ENCODE data around the gene RPTOR.
A peak's percentile ranks its signal among the peaks of the same experiment; 100 is the strongest.

RPTOR gene

DNA sequence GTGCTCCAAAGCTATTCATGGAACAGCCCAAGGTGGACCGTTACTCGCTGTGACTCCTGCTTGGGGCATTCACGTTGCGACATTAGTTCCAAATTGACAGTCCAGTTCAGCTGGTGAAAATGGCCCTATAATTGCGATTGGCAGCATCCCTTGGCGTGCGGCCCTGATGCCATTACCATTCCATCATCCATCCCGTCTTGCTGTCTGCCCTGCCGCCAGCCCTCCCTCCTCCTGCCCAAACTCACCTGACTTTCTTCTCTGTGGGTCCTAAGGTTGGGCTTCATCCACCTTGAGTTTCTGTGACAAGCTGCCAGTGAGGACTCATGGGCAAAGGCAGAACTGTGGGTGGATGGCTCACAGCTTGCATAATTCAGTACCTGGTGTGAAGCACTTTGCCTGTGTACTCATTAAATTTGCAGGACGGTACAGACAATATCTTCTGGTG is 104.6 kb downstream of the RPTOR start:
- DNase-seq, result no peak

GRCh38 chr17:80649672-80650330 is 105.2 kb downstream of the RPTOR start:
- DNase-seq, result peak; percentile 56

GRCh38 chr17:80650331-80650672 is 105.7 kb downstream of the RPTOR start:
- no peak for DNase-seq

DNA sequence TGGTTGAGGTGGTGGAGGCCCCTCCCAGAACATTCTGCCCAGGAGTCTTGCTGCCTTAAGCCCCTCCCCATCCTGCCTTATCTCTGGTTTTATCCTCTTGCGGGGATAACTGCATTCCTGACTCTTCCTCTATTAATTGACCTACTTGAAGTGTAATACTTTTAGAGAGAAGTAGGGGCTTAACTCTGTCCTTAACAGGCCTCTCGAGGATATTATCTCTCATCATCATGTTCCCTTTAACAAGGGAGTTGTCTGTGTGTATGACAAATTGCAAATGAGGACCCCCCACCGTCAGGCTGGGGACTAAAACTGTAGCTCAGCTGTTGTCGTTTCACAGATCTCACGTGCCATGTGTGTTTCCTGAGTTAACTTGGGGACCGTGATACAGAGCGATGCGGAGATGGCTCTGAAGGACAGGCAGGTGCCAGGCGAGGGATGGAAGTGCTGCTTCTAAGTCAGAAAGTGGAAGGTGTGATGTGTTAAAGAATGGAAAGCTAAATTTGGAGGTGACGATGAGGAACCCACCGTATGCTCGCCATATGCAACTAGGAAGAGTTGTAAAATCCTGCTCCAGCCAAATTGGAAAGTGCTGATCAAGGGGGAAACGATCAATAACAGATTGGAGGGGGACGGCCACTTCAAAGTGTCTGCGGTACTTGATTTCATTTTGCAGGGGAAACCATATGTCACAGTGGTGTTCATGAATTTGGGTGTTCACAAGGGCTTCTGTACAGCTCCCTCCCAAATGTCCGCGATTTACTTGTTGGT is 106.3 kb downstream of the RPTOR start:
- no peak for DNase-seq

- no peak for DNase-seq
Measured at GRCh38 chr17:80652756-80653330, 108.2 kb downstream of the RPTOR start.

DNA sequence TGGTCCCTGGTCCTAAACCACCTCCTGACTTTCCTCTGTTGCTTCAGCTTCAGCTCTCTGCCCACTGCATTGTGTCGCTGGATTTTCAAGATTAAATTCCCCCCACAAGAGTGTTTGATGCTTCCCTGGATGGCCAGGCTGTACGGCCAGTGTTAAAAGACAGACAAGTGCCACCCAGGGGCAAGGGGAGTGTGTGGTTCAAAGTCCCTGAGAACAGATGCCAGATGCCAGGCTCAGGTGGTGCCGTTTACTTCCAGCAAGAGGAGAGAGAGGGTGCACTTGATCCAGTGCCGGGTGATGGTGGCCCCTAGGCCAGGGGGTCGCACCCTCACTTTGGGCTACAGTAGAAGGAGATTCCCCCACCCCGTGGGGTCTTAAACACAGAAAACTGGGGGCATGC is 109.2 kb downstream of the RPTOR start:
- DNase-seq, result no peak

DNA sequence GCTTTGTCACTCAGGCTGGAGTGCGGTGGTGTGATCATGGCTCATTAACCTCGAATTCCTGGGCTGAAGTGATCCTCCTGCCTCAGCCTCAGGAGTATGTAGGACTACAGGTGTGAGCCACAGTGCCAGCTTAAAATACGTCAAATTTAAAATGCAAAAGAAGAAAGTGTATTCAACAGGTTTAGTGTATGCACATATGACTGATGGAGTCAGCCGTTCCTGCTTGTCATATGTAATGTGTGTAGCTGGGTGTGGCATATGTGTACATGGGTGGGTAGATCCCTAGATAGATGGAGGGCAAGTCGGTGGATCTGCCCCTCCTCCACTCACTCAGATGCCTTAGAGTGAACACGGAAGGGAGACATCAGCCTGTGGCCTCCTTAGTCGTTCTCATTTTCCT is 111.0 kb downstream of the RPTOR start:
- no peak for DNase-seq

DNA sequence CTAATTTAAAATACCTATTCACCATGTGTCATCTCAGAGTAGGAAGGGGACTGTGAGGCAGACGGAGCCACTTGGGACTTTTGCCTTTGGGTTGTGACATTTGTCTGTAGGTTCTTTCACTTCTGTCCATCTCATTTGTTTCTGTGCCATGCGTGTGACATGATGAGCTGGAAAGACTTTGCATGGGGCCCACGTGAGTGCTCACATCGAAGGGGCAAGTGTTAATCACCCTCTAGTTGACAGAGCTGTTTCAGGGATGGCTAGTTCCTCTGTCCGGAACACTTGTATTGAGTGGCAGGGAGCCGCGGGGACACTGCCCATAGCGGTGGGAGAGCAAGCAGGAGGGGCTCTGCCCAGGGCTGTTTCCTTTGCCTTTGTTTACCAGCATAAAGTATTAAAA is 112.0 kb downstream of the RPTOR start:
- DNase-seq, result no peak

GRCh38 chr17:80657561-80657960 is 112.9 kb downstream of the RPTOR start:
- DNase-seq, result no peak

- DNase-seq, result no peak
Measured at GRCh38 chr17:80658821-80659220, 114.2 kb downstream of the RPTOR start.

DNA sequence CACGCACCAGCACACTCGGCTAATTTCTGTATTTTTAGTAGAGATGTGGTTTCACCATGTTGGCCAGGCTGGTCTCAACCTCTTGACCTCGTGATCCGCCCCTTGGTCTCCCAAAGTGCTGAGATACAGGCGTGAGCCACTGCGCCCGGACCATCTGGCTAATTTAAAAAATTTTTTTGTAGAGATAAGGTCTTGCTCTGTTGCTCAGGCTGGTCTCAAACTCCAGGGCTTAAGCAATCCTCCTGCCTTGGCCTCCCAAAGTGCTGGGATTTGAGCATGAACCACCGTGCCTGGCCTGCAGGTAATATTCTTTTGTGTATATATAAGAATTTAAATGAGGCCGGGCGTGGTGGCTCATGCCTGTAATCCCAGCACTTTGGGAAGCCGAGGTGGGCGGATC is 115.0 kb downstream of the RPTOR start:
- no peak for DNase-seq

DNA sequence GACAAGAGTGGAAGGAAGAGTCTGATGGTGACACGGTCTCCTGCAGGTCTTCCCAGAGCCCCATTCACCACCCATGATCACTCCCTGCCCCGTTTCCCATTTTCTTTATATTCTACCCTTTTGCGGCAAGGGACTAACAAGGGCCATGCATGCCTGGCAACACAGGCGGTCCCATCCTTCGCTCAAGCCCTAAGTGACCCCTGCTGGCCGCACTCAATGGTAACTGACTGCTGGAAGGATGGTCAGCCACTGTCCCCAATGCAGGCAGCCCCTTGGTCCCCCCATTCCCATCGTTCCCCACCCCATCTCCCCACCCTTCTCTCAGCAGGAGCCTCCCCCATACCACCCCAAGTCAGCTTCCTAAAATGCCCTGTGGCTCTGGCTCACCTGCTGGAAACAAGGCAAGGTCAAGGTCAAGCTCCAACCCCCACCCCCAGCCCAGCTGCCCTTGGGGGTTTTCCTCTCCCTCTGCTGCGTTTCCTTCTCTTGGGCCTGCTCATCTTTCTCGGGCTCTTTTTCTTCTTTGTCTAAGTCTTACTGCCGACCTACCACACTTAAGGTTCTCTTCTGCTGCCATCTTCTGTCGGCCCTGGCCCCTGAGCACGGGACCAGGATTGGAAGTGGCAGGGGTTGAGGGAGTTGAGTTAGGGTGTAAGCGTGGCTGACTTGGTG is 116.0 kb downstream of the RPTOR start:
- DNase-seq, result no peak

- no peak for DNase-seq
Measured at GRCh38 chr17:80662557-80662956, 117.9 kb downstream of the RPTOR start.

- DNase-seq, result no peak
Measured at GRCh38 chr17:80663781-80664206, 119.2 kb downstream of the RPTOR start.

- no peak for DNase-seq
Measured at GRCh38 chr17:80664217-80664790, 119.7 kb downstream of the RPTOR start.

GRCh38 chr17:80665792-80666191 is 121.2 kb downstream of the RPTOR start:
- no peak for DNase-seq

DNA sequence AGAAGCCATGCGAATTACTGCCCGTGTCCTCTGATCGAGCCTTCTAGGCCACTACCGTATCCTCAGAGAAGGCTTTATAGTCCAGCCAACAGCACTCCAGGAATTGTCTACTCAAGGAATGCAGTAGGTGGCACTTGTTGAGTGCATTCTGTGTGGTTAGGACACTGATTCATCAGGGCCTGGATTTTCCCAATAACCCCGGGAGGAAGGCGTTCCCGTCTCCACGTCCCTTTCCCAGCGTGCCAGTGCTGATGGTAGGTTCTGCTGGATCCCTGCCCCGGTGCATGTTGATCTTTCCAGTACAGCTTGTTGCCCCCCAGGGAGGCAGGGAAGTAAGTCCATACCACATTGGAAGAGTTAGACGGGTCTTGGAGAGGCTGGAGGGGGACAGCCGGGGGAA is 122.2 kb downstream of the RPTOR start:
- DNase-seq, result no peak

DNA sequence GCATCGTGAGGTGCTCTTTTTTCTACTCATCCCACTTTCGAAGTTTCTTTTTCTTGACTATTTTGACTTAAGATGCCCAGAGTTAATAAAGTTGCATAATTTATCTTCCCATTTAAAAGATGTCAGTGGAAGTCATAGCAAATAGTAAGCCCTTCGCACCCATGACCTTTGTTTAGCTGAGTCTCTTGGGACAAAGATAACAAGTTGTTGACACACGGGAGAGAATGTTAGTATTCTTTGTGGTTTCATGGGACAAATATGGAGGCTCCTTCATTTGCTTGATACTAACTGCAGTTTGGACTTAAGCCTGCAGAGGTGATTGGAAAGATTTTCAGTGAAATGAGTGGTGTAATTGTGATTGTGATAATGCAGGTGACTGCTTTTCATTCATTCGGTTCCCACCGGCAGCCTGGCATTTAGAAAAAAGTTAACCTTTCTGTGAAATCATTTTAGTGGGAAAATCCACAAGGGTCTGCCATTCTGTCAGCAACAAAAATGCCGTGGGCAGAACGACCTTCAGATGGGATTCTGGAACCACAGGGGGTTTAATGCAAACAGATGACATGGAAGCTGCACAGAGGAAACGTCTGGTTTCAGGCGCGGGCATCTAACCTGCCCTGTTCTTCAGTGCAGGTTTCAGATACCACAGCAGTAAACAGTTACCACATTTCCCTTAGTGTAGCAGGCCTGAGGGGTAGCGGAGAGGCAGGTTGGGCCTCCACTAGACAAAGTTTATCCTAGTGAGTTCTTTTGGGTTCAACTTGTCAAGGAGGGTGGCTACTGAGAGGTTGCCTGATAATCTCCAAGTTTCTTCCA is 123.0 kb downstream of the RPTOR start:
- DNase-seq, result peak; percentile 20

- no peak for DNase-seq
Measured at GRCh38 chr17:80668375-80669148, 123.9 kb downstream of the RPTOR start.

DNA sequence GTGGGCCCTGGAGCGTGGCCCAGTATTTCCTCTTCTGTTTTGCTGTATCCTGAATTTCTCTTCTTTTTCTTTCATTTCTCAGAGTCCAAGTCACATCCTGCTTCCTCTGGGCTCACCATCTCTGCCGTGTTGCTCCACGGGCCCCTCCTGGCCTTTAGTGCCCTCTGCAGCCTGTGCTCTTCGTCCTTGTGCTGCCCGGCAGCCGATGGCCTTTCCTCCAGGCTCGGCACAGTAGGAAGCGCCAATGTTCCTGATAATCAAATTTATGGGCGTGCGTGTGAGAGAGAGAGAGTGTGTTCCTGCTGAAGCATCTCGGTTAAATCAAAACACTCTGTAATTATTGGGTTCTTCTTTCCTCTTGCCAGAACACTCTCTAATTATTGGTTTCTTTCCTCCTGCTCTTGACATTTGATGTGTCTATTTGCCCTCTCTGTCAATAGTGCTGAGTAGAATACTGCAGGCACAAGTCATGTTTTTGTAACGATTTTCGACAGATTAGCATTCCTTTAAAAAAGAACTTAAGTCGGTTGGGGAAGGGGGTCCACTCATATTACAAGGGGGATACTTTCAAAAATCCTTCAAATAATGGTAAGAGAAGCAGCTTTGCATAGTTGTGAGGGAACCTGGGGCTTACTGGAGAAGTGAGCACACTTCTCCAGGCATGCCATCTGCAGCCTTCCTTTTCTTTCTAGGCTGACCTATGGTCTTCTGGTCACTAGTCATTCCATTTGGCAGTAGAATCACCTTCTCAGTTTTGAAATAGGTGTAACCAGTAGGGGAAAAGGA is 126.6 kb downstream of the RPTOR start:
- no peak for DNase-seq

DNA sequence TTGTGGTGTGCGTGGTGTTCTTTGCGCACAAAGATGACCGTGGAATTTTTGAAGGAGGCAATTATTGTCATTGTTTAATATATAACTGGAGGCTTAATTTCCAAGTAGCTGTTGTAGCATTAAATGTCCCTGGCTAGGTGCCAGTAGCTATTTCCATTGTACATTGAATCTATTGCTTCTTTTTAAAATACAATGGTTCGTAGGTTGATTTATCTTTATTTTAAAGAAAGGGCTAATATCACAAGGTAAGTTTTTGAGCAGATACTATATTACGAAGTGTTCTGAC is 127.1 kb downstream of the RPTOR start:
- DNase-seq, result no peak
